GM12891 (cell line): ENCODE data around the gene ASTN2.

Source experiments
- POLR2A ChIP-seq: IDR thresholded peaks from 2 replicates; pipeline ENCODE4 v1.6.1; 2011; ENCODE audit warnings: low read depth, low read length, control low read depth
- POLR2AphosphoS5 ChIP-seq: IDR thresholded peaks from 2 replicates; pipeline ENCODE4 v1.6.1; 2011; ENCODE audit warnings: low read depth, low read length, control low read depth
- TAF1 ChIP-seq: IDR thresholded peaks from 2 replicates; pipeline ENCODE4 v1.6.1; 2011; ENCODE audit warnings: low read depth, low read length, control low read depth

- TF ChIP-seq POLR2AphosphoS5 (no peak), POLR2A (no peak), TAF1 (no peak)
These were observed 89.6 kb downstream of the ASTN2 start for GRCh38 chr9:117325110-117325731.
